H1 (cell line): Measurements from ENCODE around the gene NAV2. TPM values are rescaled to one million over a fixed set of nuclear protein-coding genes. Genes with fewer than 3 reads are reported as not detected.

Source experiments
- CREB1 ChIP-seq: IDR thresholded peaks from 2 replicates; pipeline ENCODE4 v1.6.1; 2012; ENCODE audit warnings: inconsistent platforms
- E2F6 ChIP-seq: IDR thresholded peaks from 2 replicates; pipeline ENCODE4 v1.6.1; 2012; ENCODE audit warnings: inconsistent platforms
- EGR1 ChIP-seq: IDR thresholded peaks from 2 replicates; pipeline ENCODE4 v1.6.1; 2011; ENCODE audit warnings: low read depth, low read length, borderline replicate concordance
- EZH2 ChIP-seq: fragments of 200-600 bp; sonication (generic); IDR thresholded peaks from 2 replicates; pipeline ENCODE4 v1.7.1; 2012; ENCODE audit warnings: low read depth, mild to moderate bottlenecking, moderate library complexity, low read length, inconsistent platforms; ENCODE audit not compliant: severe bottlenecking
- GABPA ChIP-seq: IDR thresholded peaks from 2 replicates; pipeline ENCODE4 v1.6.1; 2011; ENCODE audit warnings: mild to moderate bottlenecking, low read length, moderate library complexity, borderline replicate concordance; ENCODE audit not compliant: insufficient read depth
- HDAC6 ChIP-seq: IDR thresholded peaks from one replicate; pipeline ENCODE4 v1.7.1; 2012; ENCODE audit warnings: low read depth, mild to moderate bottlenecking, inconsistent platforms, low read length, moderate library complexity
- MAX ChIP-seq: IDR thresholded peaks from 2 replicates; pipeline ENCODE4 v1.6.1; 2012; ENCODE audit warnings: inconsistent platforms
- NRF1 ChIP-seq: IDR thresholded peaks from 2 replicates; pipeline ENCODE4 v1.6.1; 2011; ENCODE audit warnings: mild to moderate bottlenecking, low read depth, low read length, improper control_type of control experiment
- PHF8 ChIP-seq: fragments of 200-600 bp; sonication (generic); conservative IDR thresholded peaks from 2 replicates; pipeline ENCODE4 v1.7.1; 2012; ENCODE audit warnings: low read depth, mild to moderate bottlenecking, inconsistent platforms, low read length, moderate library complexity
- SIN3A ChIP-seq, 2 experiments: IDR thresholded peaks in 1 of 2; conservative IDR thresholded peaks in 1 of 2; 2 replicates each; pipeline ENCODE4 v1.6.1; 2011 to 2012; ENCODE audit warnings: low read length in 2 of 2, improper control_type of control experiment in 1 of 2, low read depth in 1 of 2, mild to moderate bottlenecking in 1 of 2
- polyA plus RNA-seq, 7 experiments: library from polyadenylated mRNA; depleted of rRNA in 3 of 7; stranded (reverse) in 5 of 7; unstranded in 2 of 7; fragments of >200 nt in 5 of 7; fragments of 200-250 nt in 2 of 7; gene quantifications; 1 replicate in 5 of 7; 2 replicates in 1 of 7; 4 replicates in 1 of 7; pipeline versions ENCODE4 v1.2.1 to v1.2.3, GENCODE V29; 2011 to 2013; ENCODE audit warnings: missing spikeins in 2 of 7, mixed read lengths in 2 of 7
- total RNA-seq: library from RNA; stranded (reverse); fragmentation: NEBNext Ultra II Directional; extraction: Animal tissue kit (Norgen Biotek cat#: 25700); gene quantifications from 2 replicates; pipeline ENCODE4 v1.2.1, GENCODE V29; 2021

NAV2 gene
- total and polyA plus RNA-seq, 2 of the 8 experiments (the other 6 are each of a cell fraction or from before 2014, with no cell fraction given), result 35.6 to 73.6 TPM

- no peak for TF ChIP-seq E2F6
- TF ChIP-seq PHF8, result no peak
- no peak for TF ChIP-seq HDAC6
- no peak for TF ChIP-seq GABPA
- no peak for TF ChIP-seq MAX
- no peak for TF ChIP-seq CREB1
- no peak for TF ChIP-seq SIN3A (conservative IDR thresholded peaks at IDR 0.05 in 1 of 2, IDR thresholded peaks at IDR 0.05 in 1 of 2; ENCODE audit: low read depth in 1 of 2, low read length in 2 of 2)
- TF ChIP-seq EGR1, result no peak
- no peak for TF ChIP-seq NRF1
- TF ChIP-seq EZH2, result no peak
These were observed 741 bp upstream of the NAV2 start (continued) for GRCh38 chr11:19711911-19712280.
